ENCODE measurements around the gene TLR8. TPM values are rescaled to one million over a fixed set of nuclear protein-coding genes. Genes with fewer than 3 reads are reported as not detected.

Gene TLR8
- total and polyA plus RNA-seq, 2 of the 4 experiments (the other 2 are of a cell fraction), result not detected

GRCh38 chrX:12948495-12948894 is 42.1 kb downstream of the TLR8 start (continued):
- TF ChIP-seq CEBPB (IDR thresholded peaks at IDR 0.05; ENCODE audit: low read depth, low read length), result no peak
- TF ChIP-seq RFX5 (IDR thresholded peaks at IDR 0.05; ENCODE audit: low read depth, low read length), result no peak
- no peak for TF ChIP-seq RAD21 (IDR thresholded peaks at IDR 0.05; ENCODE audit: low read length)
- TF ChIP-seq SMC3 (IDR thresholded peaks at IDR 0.05; ENCODE audit: low read depth, low read length), result no peak
- no peak for TF ChIP-seq MXI1 (IDR thresholded peaks at IDR 0.05; ENCODE audit: borderline replicate concordance, low read depth, low read length)
- TF ChIP-seq RCOR1 (IDR thresholded peaks at IDR 0.05; ENCODE audit: insufficient replicate concordance, low read length), result no peak

Data from IMR-90 (cell line).